Astrocyte of the spinal cord (primary cell): ENCODE data around the gene ERCC6L2.
A peak's percentile ranks its signal among the peaks of the same experiment; 100 is the strongest.

Experiments used
- DNase-seq: peaks from one replicate; pipeline ENCODE4 v3.0.0; 2011; ENCODE audit warnings: low read depth, low spot score
- H3K4me3 ChIP-seq: 2 replicates; pipeline ENCODE4 v1.5.1; 2011; ENCODE audit warnings: low read depth, mild to moderate bottlenecking, low read length, moderate library complexity
- in situ Hi-C: cut with HindIII; loops from 2 replicates; pipeline ENCODE4 v1.10.0; 2017; ENCODE audit warnings: low sequenced_read_pairs
- TF ChIP-seq, protein P1 (sequence below): IDR thresholded peaks from 2 replicates; pipeline ENCODE4 v1.5.1; 2012; ENCODE audit warnings: low read depth, mild to moderate bottlenecking, low read length, inconsistent platforms

Gene ERCC6L2

GRCh38 chr9:95991326-95991725, 115.8 kb downstream of the ERCC6L2 start:
- TF ChIP-seq, protein P1, sequence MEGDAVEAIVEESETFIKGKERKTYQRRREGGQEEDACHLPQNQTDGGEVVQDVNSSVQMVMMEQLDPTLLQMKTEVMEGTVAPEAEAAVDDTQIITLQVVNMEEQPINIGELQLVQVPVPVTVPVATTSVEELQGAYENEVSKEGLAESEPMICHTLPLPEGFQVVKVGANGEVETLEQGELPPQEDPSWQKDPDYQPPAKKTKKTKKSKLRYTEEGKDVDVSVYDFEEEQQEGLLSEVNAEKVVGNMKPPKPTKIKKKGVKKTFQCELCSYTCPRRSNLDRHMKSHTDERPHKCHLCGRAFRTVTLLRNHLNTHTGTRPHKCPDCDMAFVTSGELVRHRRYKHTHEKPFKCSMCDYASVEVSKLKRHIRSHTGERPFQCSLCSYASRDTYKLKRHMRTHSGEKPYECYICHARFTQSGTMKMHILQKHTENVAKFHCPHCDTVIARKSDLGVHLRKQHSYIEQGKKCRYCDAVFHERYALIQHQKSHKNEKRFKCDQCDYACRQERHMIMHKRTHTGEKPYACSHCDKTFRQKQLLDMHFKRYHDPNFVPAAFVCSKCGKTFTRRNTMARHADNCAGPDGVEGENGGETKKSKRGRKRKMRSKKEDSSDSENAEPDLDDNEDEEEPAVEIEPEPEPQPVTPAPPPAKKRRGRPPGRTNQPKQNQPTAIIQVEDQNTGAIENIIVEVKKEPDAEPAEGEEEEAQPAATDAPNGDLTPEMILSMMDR, result no peak
- in situ Hi-C loops, result no loop called here
- DNase-seq, result no peak
- H3K4me3 ChIP-seq, result no peak overlapping the region

DNA sequence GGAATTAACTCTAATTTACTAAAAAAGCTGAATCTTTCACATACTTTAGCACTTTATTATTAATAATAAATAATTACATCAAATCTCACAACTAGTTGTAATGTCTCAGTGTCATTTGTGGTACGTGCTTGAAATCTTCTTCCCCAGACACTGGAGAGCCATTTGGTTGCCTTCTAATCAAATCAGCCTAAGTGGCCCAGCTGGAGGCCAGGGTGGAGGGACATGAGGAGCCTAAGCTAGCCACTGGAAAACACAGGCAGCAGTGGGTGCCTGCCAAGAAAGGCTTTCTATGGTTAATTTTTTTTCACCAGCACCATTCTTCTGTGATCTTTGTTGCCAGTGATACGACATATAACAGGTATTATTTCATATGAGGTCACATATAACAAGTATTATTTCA, 117.0 kb downstream of the ERCC6L2 start:
- in situ Hi-C loops, result no loop called here
- TF ChIP-seq, protein P1, result no peak

GRCh38 chr9:95993337-95993736, 117.8 kb downstream of the ERCC6L2 start:
- DNase-seq, result no peak
- no peak overlapping the region for H3K4me3 ChIP-seq
- TF ChIP-seq, protein P1, result no peak
- in situ Hi-C loops, result no loop called here

More for the DNA sequence above, 117.0 kb downstream of the ERCC6L2 start:
- no peak for DNase-seq
- H3K4me3 ChIP-seq, result no peak overlapping the region

DNA sequence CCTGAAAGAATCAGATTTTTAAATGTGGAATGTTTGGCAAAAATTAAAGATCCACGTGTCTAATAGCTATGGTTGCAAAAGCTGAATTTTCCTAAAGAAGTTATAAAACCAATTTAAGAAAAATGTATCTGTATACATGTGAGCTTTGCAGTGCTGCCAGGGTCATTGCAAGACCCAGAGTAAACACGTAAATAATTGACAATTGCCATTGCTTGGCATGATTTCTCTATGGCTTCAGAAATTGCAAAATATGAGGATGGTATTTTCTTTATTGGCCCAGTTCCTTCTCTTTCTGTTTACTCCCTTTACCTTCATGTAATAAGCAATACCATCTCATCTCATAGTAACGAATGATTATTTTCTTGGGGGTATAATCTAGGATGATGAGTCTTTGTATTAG, 123.9 kb downstream of the ERCC6L2 start:
- TF ChIP-seq, protein P1, result no peak
- in situ Hi-C loops, result no loop called here
- H3K4me3 ChIP-seq, result no peak overlapping the region
- DNase-seq, result no peak

DNA sequence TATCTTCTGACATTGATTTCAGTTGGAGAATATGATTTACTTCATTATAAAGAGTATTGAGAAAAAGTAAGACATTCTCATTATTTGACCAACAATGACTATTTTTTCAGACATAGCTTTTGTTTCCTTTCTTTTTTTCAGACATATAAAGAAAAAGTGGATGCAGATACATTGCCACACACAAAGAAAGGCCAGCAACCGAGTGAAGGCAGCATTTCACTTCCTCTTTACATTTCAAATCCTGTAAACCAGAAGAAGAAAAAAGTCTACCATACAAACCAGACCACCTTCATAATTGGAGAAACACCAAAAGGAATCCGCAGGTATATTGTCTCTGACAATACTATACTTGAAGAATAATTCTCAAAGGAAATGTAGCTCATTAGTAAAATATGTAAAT, 128.9 kb downstream of the ERCC6L2 start:
- in situ Hi-C loops, result no loop called here
- TF ChIP-seq, protein P1, result no peak
- no peak overlapping the region for H3K4me3 ChIP-seq
- no peak for DNase-seq

GRCh38 chr9:96006296-96006879, 130.9 kb downstream of the ERCC6L2 start:
- in situ Hi-C loops, result no loop called here
- TF ChIP-seq, protein P1, result no peak
- DNase-seq, result no peak
- no peak overlapping the region for H3K4me3 ChIP-seq

DNA sequence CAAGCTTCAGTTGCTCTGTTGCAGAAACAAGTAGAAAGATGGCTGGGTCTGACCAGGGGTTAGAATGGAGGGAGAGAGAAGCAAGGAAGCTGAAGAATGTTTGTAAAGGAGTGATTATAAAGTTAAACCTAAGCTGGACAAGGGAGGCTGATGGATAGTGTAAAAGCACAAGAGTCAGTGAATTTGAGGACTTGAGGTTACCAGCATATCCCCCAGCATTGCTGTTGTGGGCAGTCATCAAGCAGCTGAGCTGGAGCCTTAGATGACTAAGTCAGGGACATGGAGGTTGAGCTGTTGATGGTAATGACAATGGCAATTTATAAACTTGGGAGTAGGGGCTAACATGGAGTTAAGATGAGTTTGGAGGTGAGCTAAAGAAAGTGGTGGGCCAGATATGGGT, 131.5 kb downstream of the ERCC6L2 start:
- DNase-seq, result peak; percentile 48
- in situ Hi-C loops, result no loop called here
- no peak overlapping the region for H3K4me3 ChIP-seq
- TF ChIP-seq, protein P1, result no peak
